NCI-H2107 (cell line): ENCODE data around the gene NR1D2.

Experiments
- DNase-seq: peaks from one replicate; lab custom pipeline; 2025; lab: John Stamatoyannopoulos, UW

The NR1D2 gene

DNA sequence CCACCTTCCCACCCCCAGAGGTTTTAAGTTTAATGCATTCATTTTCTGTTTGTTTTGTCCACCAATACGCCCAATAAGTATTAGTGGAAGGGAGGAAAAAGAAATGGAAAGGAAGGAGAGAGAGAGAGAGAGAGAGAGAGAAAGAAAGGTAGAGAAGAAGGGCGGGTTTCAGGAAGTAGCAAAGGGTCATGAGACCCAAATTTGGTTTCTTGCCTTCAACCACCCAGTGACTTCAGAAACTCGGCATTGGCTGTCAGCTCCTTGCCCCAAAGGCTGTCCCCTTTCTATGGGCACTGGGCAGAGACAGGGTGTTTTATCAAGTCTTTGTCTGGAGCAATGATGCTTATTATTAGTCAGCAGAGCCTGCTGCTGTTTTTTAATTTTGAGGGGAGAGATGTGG, 13.5 kb upstream of the NR1D2 start:
- no peak for DNase-seq

DNA sequence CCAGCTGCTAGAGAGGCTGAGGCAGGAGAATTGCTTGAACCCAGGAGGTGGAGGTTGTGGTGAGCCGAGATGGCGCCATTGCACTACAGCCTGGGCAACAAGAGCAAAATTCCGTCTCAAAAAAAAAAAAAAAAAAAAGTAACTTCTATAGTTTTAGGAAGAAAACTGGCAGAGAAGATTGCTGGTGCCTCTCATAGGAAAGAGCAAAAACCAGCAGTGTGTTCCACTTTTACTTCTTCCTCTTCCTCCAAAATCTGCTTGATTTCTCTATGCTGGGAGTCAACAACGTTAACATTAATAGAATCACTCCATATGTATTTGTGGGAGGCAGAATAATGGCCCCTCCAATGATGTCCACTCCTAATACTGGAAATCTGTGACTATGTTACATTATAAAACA, 12.5 kb upstream of the NR1D2 start:
- no peak for DNase-seq

DNA sequence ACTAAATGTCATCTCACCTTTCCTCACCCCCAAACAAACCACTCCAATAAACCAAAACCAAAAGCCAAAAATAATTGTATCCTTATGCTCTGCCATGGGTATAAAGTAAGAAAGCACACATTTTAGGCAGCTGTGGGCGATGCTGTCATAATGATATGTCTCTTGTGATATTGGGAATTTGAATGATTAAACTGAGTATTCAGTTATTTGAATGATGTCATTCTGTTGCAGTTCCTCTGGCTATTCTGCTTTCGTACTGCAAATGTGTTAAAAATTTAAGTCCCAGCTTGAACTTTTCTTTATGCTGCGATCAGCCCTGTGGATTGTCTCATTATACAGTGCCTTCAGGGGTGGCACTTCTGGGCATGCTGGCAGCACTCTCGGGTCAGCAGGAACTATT, 10.8 kb upstream of the NR1D2 start:
- no peak for DNase-seq

DNA sequence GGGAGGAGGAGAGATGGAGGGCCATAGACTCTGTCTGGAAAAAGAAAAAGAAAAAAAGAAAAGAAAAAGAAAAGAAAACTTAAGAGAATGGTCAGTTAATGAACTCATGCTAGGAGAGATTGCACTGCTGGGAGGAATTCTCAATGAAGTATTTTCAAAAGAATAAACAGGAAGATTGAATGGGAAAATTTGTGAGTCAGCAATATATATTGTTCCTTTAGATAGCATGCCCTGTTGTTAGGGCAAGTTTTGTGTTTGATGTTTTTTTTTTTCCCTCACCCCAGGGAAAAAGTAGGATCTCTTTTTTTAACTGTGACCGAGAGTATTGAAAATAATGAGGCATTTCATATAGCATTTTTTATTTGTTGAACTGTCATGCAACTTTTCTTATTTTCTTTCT, 7.8 kb upstream of the NR1D2 start:
- DNase-seq, result no peak

DNA sequence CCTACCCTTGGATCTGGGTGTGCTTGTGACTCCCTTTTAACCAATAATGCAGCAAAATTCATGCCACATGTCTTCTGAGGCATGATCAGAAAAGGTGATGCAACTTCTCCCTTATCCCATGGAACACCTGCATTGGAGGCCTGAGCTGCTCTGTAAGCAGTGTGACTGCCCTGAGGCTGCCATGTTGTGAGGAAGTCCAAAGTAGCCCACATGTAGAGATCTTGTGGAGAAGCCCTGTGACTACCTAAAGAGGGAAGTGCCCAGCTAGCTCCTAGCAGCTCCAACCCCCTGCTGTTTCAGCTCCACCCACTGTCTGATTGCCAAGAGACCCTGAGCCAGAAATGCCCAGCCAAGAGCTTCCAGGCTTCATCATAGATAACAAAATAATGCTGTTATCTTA, 6.4 kb upstream of the NR1D2 start:
- no peak for DNase-seq

DNA sequence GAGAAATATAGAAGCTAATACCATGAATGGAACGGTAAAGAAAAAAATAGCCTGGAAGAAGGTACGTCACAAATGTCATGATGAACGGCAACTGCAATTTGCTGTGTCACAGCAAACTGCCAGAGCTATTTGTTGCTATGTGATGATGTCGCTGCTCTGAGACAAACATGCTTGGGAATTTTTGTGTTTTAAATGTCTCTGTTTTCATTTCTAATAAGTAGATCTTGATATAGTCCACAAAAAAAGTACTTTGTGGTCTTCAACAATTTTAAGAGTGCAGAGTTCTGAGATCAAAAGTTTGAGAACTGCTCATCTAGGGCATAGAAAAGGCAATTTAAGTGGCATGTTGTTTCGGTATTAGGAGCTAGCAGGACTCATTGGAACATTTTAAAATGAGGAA, 4.3 kb upstream of the NR1D2 start:
- DNase-seq, result no peak

DNA sequence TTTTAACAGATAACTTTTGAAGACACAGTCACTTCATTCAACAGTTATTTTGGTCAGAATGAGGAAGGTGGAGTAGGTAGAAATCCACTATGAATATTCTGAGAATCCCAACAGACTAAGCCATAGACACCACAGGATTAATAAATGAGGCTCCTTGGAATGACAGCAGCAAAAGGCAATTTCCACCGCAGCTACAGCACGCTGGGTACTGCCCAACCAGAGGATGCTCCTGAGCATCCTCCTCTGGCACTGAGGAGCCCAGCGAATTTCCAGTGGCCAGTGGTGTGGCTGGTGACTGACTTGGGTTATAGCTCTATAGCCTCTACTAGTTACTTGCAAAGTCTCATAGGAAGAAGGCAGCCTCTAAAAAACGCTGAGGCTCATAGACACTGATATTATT, 3.6 kb upstream of the NR1D2 start:
- DNase-seq, result no peak

DNA sequence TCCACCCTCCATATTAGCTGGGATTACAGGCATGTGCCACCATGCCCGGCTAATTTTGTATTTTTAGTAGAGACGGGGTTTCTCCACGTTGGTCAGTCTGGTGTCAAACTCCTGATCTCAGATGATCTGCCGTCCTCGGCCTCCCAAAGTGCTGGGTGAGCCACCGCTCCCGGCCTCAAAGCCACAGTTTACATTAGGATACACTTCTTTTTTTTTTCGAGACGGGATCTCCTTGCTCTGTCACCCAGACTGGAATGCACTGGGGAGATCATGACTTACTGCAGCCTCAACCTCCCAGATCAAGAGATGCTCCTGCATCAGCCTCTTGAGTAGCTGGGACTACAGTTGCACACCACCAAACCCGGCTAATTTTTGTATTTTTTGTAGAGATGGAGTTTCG, 2.5 kb upstream of the NR1D2 start:
- DNase-seq, result no peak

DNA sequence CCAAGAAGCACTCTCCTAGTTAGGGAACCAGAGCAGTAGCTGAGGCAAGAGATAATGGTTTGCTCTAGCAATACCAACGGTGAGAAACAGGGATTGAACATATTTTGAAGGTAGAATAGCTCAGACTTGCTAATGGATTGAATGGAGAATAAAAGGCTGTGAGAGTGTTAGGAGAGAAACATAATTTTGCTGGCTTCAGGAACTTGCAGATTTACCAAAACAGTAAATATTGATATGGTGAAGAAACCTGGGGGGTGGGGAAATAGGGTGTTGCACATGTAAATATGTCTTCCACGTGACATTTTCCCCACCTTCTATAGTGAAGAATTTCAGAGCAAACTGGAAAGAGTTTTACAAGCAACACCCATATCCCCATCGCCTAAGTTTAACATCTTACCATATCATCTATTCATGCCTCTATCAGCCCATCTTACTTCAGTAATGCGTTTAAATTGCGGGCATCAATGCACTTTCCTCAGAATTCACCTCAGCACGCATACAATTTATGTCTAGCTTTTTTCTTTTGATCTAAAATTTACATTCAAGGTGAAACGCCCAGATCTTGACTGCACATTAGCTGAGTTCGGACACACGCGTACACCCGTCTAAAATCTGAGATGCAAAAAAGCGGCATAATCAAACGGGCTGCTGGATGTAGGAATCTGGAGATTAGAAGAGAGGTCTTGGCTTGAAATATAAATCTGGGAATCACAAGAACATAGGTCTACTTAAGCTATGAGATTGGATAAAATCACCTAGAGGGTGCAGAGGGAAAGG, 891 bp upstream of the NR1D2 start:
- DNase-seq, result no peak

DNA sequence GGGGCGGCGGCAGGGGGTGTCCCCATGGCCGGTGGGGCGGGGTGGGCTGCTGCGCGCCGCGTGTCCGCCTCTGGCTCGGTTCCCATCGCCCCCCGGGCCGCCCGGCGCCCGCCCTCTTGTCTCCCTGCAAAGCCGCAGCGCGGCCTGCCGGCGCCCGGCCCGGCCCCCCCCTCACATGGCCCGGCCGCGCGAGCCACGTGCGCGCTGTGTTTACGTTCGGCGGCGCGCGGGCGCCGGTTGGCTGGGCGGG, 502 bp downstream of the NR1D2 start:
- DNase-seq, result no peak

DNA sequence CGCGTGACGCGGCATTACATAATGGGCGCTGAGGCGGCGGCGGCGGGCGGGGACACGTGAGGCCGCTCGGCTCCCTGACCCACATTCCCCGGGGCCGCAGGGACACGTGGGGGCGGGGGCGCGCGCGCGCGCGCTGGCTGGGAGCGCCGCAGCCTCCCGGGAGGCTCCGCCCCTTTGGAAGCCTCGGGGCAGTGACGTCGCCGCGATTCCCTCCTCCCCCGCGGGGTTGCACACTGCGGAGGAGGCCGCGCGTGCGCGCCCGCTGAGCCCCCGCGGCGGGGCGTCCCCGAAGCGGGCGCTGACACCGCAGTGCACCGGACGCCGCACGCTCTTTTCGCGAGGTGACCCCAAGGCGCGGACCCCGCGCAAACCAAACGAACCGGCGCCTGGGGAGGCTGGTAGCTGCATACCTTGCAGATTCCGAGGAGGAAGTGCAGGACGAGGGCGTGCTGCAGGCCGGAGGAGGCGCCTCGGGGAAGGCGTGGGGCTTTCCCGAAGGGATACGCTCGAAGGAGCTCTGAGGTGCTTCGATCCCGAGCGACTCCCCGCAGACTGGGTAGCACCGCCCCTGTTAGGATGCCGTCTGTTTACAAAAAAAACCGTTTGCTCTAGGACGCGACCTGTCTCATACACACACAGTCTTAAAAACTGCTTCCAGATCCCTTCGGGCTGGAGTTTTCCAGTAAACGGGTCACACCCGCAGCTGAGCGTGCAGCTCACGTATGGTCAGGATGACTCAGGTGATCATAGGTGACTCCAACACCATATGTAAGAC, 1.0 kb downstream of the NR1D2 start:
- peak; percentile 78 for DNase-seq

DNA sequence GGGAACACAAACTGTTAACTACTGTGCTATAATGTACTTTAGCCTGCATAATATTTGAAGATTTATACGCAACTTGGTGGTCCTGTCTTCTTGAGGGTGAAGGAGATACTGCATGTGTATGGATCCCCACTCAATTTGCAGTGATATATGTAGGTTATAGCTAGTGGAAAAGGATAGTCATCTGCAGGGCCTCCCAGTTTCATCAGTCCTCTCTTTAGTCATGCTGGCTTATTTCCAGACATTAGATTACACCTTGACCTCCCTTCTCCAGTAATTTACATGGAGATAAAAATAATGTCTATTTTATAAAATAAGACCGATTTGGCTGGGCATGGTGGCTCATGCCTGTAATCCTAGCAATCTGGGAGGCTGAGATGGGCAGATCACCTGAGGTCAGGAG, 3.7 kb downstream of the NR1D2 start:
- no peak for DNase-seq

DNA sequence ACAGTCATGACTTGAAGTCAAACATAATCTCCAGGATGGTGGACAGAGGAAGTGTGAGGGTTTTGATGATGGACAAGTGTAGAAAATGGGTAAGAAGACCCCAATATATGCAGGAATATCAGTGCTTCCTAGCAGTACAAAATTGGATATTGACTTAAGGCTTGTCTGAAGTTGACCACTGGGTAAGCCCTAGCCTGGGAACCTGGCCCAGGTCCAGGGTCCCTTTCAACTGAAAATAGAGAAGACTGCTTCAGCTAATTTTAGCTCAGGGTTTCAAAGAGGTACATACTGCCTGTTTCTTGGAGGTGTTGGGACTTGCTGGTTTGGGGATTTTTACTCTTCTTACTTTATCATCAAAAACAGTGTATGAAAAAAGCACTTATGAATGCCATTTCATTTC, 4.7 kb downstream of the NR1D2 start:
- no peak for DNase-seq

DNA sequence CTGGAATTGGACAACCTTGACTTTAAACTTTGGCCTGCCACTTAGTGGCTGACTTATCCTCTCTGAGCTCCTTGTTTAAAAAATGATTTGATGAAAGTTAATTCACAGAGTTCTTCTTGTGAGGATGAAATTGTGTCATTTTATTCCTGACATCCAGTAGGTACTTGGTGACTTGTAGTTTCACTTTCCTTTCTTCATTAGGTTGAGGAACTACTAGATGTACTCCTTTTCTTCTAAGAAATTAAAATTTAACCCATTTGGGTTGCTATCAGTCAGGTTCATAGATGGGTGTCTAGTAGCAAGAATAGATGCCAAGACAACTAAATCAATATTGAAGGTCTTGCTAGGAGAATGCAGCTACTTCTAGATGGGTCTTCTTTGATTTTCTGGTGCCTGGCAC, 5.2 kb downstream of the NR1D2 start:
- DNase-seq, result no peak

DNA sequence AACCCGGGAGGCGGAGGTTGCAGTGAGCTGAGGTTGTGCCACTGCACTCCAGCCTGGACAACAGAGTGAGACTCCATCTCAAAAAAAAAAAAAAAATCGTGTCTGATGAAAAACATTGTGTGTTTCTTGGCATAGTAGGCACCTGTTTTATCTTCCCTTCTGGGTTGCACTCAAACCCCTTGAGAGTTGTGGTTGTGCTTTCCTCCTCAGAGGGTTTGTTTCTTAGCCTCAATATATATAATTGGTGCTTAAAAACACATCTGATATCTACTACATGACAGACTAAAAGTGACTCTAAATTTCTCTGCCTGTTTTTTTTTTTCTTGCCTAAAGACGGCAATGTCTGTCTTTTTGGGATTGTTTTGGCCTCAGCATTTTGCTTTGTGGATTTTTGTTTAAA, 7.6 kb downstream of the NR1D2 start:
- no peak for DNase-seq

DNA sequence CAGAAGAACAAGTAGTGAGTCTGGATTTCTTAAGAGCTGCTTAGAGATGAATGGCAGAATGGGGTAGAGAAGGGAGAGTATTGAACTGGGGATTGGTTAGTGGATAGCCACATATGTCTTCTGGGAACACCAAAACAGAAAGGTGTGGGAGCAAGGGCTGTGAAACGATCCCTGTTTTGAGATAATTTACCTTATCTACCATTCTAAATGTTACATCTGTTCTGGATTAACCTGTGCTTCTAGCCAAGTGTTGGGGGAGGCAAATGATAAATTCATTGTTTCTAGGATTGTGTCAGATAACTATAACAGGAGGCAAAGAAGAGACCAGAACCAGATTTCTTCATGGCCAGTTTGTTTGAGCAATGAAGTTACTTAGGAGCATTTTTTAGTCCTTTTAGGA, 8.4 kb downstream of the NR1D2 start:
- DNase-seq, result no peak

DNA sequence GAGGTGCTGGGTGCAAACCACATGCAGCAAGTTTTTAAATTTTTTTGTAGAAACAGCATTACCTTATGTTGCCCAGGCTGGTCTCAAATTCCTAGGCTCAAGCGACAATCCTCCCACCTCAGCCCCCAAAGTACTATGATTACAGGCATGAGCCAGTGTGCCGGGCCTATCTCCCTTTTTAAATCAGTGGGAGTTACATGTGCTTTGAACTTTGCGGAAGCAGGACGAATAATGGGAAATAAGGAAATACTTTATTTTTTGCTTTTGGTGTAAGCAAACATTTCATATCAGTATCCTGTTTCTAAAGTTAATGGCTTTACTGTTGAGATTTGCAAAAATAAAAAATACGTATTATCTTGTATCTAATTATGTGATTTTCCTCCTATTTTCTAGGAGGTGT, 9.1 kb downstream of the NR1D2 start:
- no peak for DNase-seq

DNA sequence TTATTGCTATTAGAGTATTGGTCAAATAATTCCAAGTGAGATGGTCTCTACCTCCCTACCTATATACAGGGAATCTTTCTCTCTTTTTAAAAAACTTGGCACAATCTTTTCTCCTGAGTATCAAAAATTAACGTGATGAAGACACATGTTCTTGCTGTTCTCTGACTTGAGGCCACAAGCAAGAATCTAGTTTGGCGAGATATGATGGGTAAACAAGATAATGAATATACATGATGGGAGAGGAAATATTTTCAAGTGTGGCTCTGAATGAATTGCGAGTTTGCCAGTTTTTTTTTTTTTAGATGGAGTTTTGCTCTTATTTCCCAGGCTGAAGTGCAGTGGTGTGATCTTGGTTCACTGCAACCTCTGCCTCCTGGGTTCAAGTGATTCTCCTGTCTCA, 11.6 kb downstream of the NR1D2 start:
- DNase-seq, result no peak

DNA sequence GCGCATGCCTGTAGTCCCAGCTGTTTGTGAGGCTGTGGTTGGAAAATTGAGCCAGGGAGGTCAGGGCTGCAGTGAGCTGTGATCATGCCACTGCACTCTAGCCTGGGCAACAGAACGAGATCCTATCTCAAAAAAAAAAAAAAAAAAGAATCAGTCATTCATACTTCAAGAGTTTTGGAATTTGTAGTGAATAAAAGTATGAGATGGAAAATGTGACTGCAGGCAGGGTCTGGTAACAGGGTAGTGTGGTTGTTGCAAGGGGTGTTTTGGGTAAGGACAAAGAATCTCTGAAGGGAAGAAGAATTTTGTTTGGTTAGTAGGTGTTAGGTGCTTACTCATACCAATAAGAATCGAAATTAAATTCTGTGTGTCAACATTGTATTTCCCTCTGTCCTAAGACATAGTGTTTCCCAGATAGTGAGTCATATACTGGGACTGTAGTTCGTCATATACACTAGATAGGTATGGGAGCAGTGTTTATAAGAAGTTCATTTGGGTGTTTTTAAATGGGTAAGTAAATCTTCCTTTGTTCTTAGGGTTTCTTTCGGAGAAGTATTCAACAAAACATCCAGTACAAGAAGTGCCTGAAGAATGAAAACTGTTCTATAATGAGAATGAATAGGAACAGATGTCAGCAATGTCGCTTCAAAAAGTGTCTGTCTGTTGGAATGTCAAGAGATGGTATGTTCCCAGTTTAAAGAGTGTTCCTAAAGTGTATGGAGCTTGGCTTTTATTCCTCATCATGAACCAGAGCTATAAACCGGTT, 14.2 kb downstream of the NR1D2 start:
- DNase-seq, result no peak

DNA sequence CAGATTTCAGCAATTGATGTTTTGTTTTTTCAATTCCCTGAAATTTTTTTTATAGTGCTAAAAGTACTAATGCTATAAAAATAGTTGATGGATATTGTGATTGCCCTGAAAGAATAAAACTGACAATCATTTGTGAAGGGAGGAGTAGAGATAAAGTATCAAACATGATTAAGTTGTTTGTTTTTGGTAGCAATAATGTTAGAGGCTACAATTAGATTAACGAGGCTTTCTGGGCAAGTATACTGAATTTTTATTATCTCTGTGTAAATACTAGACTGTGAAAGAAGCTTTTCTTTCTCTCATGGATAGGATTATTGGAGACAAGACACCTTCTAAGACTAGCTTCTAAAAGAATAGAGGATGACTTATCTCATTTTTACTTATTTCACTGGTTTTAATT, 15.6 kb downstream of the NR1D2 start:
- DNase-seq, result no peak

DNA sequence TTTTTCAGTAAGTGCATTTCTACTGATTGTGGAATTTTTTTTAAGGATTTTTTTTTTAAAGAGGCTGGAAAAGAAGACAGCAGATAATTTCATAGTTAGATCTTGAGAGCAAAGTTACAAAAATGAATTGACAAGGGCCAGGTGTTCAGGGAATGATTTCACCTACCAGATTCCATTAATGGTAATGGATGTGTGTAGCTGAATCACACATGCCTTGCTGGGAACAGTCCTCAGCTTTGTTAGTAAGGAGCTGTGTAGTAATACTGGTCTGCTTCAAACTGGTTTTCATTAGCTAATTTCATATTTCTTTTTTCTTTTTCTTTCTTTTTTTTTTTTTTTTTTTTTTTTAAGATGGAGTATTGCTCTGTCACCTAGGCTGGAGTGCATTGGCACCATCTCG, 16.0 kb downstream of the NR1D2 start:
- no peak for DNase-seq

DNA sequence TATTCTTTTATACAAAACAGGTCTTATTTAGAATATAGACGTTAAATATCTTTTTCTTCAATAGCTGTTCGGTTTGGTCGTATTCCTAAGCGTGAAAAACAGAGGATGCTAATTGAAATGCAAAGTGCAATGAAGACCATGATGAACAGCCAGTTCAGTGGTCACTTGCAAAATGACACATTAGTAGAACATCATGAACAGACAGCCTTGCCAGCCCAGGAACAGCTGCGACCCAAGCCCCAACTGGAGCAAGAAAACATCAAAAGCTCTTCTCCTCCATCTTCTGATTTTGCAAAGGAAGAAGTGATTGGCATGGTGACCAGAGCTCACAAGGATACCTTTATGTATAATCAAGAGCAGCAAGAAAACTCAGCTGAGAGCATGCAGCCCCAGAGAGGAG, 16.8 kb downstream of the NR1D2 start:
- DNase-seq, result no peak

DNA sequence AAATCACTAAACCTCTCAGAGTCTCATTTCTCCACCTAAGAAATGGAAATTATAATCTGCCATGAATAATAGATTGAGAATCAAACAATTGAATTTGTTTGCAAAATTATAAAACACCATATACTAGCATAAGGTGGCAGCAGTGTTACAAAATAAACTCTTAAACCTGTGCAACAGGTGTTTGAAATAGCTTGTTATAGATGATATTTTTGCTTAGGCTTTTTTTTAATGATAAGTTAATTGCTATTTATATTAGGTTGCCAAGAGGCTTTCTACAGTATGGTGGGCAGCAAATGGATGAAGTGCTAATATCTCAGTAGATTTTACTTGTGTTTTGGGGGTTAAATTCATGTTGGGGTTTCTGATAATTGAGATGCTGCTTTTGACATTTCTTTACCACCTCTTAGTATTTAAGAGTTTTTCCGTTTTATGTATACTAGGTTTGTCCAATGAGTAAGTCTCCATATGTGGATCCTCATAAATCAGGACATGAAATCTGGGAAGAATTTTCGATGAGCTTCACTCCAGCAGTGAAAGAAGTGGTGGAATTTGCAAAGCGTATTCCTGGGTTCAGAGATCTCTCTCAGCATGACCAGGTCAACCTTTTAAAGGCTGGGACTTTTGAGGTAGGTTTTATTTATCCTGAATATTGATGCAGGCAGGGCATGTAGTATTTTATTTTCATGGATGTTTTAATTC, 19.6 kb downstream of the NR1D2 start:
- DNase-seq, result no peak
